Neuronal stem cell (in vitro differentiated cells): ENCODE data around the gene EEPD1.
A peak's percentile ranks its signal among the peaks of the same experiment; 100 is the strongest.

Experiments used
- DNase-seq: peaks from one replicate; pipeline ENCODE4 v3.0.0-alpha.2; 2013; ENCODE audit warnings: low spot score
- H2AFZ ChIP-seq: one replicate; pipeline ENCODE4 v1.6.1; 2013; ENCODE audit warnings: mild to moderate bottlenecking, low read length, inconsistent platforms
- H2AK5ac ChIP-seq: 2 replicates; pipeline ENCODE4 v1.6.1; 2013; ENCODE audit warnings: low read depth, mild to moderate bottlenecking, inconsistent platforms, low read length, moderate library complexity, mixed read lengths
- H2BK120ac ChIP-seq: 2 replicates; pipeline ENCODE4 v1.6.1; 2013; ENCODE audit warnings: low read depth, mild to moderate bottlenecking, inconsistent platforms, low read length, moderate library complexity, mixed read lengths
- H2BK12ac ChIP-seq: one replicate; pipeline ENCODE4 v1.6.1; 2013; ENCODE audit warnings: low read length, inconsistent platforms
- H2BK15ac ChIP-seq: 2 replicates; pipeline ENCODE4 v1.6.1; 2013; ENCODE audit warnings: mild to moderate bottlenecking, low read length, inconsistent platforms, mixed read lengths
- H2BK5ac ChIP-seq: one replicate; pipeline ENCODE4 v1.6.1; 2013; ENCODE audit warnings: inconsistent platforms, mild to moderate bottlenecking, low read length, moderate library complexity
- H3K14ac ChIP-seq: one replicate; pipeline ENCODE4 v1.6.1; 2013; ENCODE audit warnings: low read length, inconsistent platforms
- H3K18ac ChIP-seq: 2 replicates; pipeline ENCODE4 v1.6.1; 2013; ENCODE audit warnings: low read length, inconsistent platforms
- H3K23ac ChIP-seq: 2 replicates; pipeline ENCODE4 v1.6.1; 2013; ENCODE audit warnings: low read depth, mild to moderate bottlenecking, mixed read lengths, low read length, inconsistent platforms; ENCODE audit not compliant: poor library complexity
- H3K27ac ChIP-seq: replicated peaks from 3 replicates; pipeline ENCODE4 v1.5.1; 2013; ENCODE audit warnings: low read length, inconsistent platforms
- H3K27me3 ChIP-seq, 3 experiments: 2 replicates each; pipeline ENCODE4 v1.6.1; 2013; ENCODE audit warnings: low read length in 3 of 3, mild to moderate bottlenecking in 2 of 3, inconsistent platforms in 1 of 3, low read depth in 1 of 3, mixed read lengths in 1 of 3, moderate library complexity in 1 of 3; ENCODE audit not compliant: control insufficient read depth in 3 of 3, insufficient read depth in 3 of 3
- H3K36me3 ChIP-seq, 2 donors: replicated peaks in 1 of 2; 2 replicates each; pipeline ENCODE4 v1.6.1; 2013; ENCODE audit warnings: low read length in 2 of 2; ENCODE audit not compliant: control insufficient read depth in 2 of 2, insufficient read depth in 2 of 2
- H3K4ac ChIP-seq: 2 replicates; pipeline ENCODE4 v1.6.1; 2013; ENCODE audit warnings: inconsistent platforms, mild to moderate bottlenecking, low read length, moderate library complexity
- H3K4me1 ChIP-seq, 2 donors: 1 replicate in 1 of 2; 2 replicates in 1 of 2; pipeline ENCODE4 v1.6.1; 2013; ENCODE audit warnings: low read length in 2 of 2, low read depth in 1 of 2; ENCODE audit not compliant: control insufficient read depth in 2 of 2, insufficient read depth in 1 of 2
- H3K4me2 ChIP-seq: one replicate; pipeline ENCODE4 v1.6.1; 2013; ENCODE audit warnings: mild to moderate bottlenecking, low read length, inconsistent platforms; ENCODE audit not compliant: insufficient read depth, poor library complexity, severe bottlenecking
- H3K4me3 ChIP-seq, 2 donors: 2 replicates each; pipeline ENCODE4 v1.5.1; 2013; ENCODE audit warnings: low read length in 2 of 2, mild to moderate bottlenecking in 2 of 2, inconsistent platforms in 1 of 2, moderate library complexity in 1 of 2
- H3K79me1 ChIP-seq: one replicate; pipeline ENCODE4 v1.6.1; 2013; ENCODE audit warnings: low read depth, mild to moderate bottlenecking, inconsistent platforms, low read length, moderate library complexity
- H3K9ac ChIP-seq: one replicate; pipeline ENCODE4 v1.6.1; 2013; ENCODE audit warnings: mild to moderate bottlenecking, low read depth, low read length, inconsistent platforms; ENCODE audit not compliant: poor library complexity
- H3K9me3 ChIP-seq, 2 donors: replicated peaks in 1 of 2; 2 replicates each; pipeline versions ENCODE3 to v1.6.1; 2013; ENCODE audit warnings: low read length in 2 of 2, mild to moderate bottlenecking in 2 of 2, inconsistent platforms in 1 of 2, low read depth in 1 of 2, mixed read lengths in 1 of 2, moderate library complexity in 1 of 2; ENCODE audit not compliant: control insufficient read depth in 2 of 2, insufficient read depth in 1 of 2
- H4K8ac ChIP-seq: one replicate; pipeline ENCODE4 v1.6.1; 2013; ENCODE audit warnings: low read depth, mild to moderate bottlenecking, inconsistent platforms, low read length, moderate library complexity
- H4K91ac ChIP-seq: one replicate; pipeline ENCODE4 v1.6.1; 2013; ENCODE audit warnings: low read length, low read depth, mild to moderate bottlenecking, inconsistent platforms; ENCODE audit not compliant: poor library complexity
- WGBS, 2 donors: extraction: QIAGEN DNeasy Blood & Tissue Kit; methylation state at CpG; one replicate each; pipeline ENCODE4 v1.1.7; 2013; ENCODE audit warnings: missing lambda C conversion rate in 2 of 2, mixed read lengths in 1 of 2; ENCODE audit not compliant: insufficient read length in 2 of 2, insufficient replicate concordance in 1 of 2; ENCODE audit errors: extremely low coverage in 2 of 2; 5-methylcytosine and 5-hydroxymethylcytosine counted together

EEPD1 gene

DNA sequence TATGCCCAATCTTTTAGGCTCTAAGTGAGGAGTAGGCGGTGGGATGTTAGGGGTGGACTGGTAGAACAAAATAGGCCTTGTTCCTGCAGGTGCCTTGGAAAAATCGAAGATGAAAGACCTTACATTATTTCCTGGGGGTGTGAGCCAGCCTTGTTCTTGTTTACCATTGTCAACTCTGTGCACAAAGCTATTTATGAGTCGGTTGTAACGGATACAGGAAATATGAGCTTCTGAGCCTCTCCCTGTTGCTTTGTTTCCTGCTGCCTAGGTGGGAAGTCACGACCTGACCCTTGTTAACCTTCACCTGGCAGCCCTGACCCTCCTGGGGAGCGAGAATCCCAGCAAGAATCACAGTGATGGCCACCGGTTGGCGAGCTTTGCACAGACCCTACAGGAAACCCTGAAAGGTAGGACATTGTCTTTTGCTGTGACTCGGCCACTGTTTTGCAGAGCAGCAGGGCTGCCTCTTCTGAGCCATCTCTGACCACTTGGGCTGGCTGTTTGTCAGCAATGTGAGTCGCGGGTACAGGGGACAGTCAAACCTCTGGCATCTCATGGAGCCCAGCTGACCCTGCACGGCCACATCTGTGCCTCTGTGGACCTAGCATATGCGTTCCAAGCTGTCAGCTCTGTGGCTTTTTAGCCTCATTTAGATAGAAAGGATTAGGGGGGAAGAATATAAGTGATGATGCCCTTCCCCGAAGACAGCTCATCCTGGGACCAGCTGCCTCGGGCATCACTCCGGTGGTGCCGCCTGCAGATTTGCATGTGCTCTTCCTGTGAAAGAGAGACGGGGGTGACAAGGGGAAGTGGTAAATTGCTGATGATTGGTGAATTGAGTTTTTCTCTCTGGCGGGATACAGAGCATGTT is 134.6 kb downstream of the EEPD1 start:
- no peak overlapping the region for H3K18ac ChIP-seq
- no peaks in the 10 kb centered on the region for H3K36me3 ChIP-seq
- H3K4me1 ChIP-seq, result peaks cover 0 to 7% of the 10 kb centered on the region in 2 donors
- H3K9ac ChIP-seq, result no peak overlapping the region
- H3K4ac ChIP-seq, result no peak overlapping the region
- no peak overlapping the region for H2BK5ac ChIP-seq
- H2AK5ac ChIP-seq, result no peak overlapping the region
- no peak overlapping the region for H2BK15ac ChIP-seq
- no peaks in the 10 kb centered on the region for H3K9me3 ChIP-seq
- H3K4me2 ChIP-seq, result no peak overlapping the region
- no peak overlapping the region for H3K23ac ChIP-seq
- no peaks in the 10 kb centered on the region for H3K27me3 ChIP-seq
- DNase-seq, result no peak
- no peak overlapping the region for H2BK120ac ChIP-seq
- H3K14ac ChIP-seq, result no peak overlapping the region
- no peak overlapping the region for H3K27ac ChIP-seq
- no peaks in the 10 kb centered on the region for H3K79me1 ChIP-seq
- no peak overlapping the region for H4K91ac ChIP-seq
- no peak overlapping the region for H2BK12ac ChIP-seq
- no CpG with 5 or more reads among the region's 19 CpGs for WGBS, 2 donors
- H2AFZ ChIP-seq, result peak overlapping the region; percentile 52
- no peak overlapping the region for H3K4me3 ChIP-seq
- no peak overlapping the region for H4K8ac ChIP-seq

DNA sequence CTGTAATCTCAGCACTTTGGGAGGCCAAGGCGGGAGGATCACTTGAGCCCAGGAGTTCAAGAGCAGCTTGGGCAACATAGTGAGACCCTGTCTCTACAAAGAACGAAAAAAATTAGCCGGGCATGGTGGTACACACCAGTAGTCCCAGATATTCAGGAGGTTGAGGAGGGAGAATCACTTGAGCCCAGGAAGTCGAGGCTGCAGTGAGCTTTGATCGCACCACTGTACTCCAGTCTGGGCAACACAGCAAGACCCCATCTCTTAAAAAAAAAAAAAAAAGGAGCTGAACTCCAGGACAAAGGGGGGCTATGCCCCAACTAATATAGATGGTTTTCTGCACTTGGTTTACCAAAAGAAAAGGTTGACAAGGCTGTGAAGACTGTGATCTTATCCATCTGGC is 135.4 kb downstream of the EEPD1 start:
- no CpG with 5 or more reads among the region's 5 CpGs for WGBS, 2 donors

DNA sequence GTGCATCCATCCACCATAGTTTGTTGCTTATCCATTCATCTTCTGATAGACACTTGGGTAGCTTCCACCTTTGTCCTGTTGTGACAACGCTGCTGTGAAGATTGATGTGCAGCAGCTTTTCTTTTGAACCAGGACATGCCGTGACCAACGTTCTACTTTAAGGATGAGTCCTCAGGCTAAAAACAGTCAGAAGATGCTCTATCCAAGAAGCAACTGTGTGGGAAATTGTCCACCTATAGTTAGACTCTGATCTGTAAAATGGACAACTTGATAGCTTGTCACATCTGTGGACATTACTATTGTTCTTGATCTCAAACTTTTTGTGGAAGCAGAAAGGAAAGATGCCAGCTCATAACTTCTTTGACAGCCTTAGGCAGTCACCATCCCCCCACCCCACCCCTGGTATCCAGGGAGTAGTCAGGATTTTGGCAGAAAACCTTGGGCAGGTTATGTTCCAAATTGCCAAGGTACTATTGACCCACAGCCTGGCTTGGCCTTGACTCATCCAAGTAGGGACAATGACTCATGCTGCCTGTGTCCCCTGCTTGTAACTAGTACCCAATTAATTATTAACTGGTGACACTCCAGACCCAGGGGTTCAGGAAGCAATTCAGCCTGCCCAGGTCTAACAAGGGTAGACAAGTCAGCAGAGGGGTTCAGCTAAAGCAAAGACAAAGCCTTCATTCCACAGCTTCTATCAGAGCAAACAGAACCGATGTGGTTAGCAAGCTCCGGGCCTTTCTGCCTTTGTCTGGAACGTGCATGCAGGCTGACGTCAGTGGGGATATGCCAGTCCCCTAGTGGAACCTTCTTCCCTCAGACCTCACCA is 137.0 kb downstream of the EEPD1 start:
- Histone ChIP-seq H3K27ac (no peak overlapping the region), H3K9me3 (no peaks in the 10 kb centered on the region), H3K4ac (no peak overlapping the region), H4K91ac (no peak overlapping the region), H2BK5ac (no peak overlapping the region), H3K4me3 (no peak overlapping the region), H4K8ac (no peak overlapping the region), H3K9ac (no peak overlapping the region), H3K79me1 (no peaks in the 10 kb centered on the region), H2AK5ac (no peak overlapping the region), H2BK120ac (no peak overlapping the region), H2AFZ (no peak overlapping the region), H3K36me3 (no peaks in the 10 kb centered on the region), H3K4me1 (peaks cover 0 to 7% of the 10 kb centered on the region in 2 donors), H3K23ac (no peak overlapping the region), H3K18ac (no peak overlapping the region), H3K4me2 (no peak overlapping the region), H3K27me3 (no peaks in the 10 kb centered on the region), H2BK15ac (no peak overlapping the region), H2BK12ac (no peak overlapping the region), H3K14ac (no peak overlapping the region)
- no peak for DNase-seq
- WGBS, 2 donors, result no CpG with 5 or more reads among the region's 7 CpGs

More for the DNA sequence above, 135.4 kb downstream of the EEPD1 start:
- H3K4ac ChIP-seq, result no peak overlapping the region
- no peak overlapping the region for H3K4me2 ChIP-seq
- H2BK5ac ChIP-seq, result no peak overlapping the region
- peaks cover 0 to 7% of the 10 kb centered on the region in 2 donors for H3K4me1 ChIP-seq
- H3K18ac ChIP-seq, result no peak overlapping the region
- no peak for DNase-seq
- H3K36me3 ChIP-seq, result no peaks in the 10 kb centered on the region
- no peak overlapping the region for H3K23ac ChIP-seq
- no peaks in the 10 kb centered on the region for H3K9me3 ChIP-seq
- H3K27ac ChIP-seq, result no peak overlapping the region
- no peak overlapping the region for H3K4me3 ChIP-seq
- H4K91ac ChIP-seq, result no peak overlapping the region
- no peak overlapping the region for H2BK120ac ChIP-seq
- H3K27me3 ChIP-seq, result no peaks in the 10 kb centered on the region
- no peak overlapping the region for H3K14ac ChIP-seq
- H2BK12ac ChIP-seq, result no peak overlapping the region
- H2AFZ ChIP-seq, result no peak overlapping the region
- H2AK5ac ChIP-seq, result no peak overlapping the region
- no peak overlapping the region for H3K9ac ChIP-seq
- H4K8ac ChIP-seq, result no peak overlapping the region
- no peaks in the 10 kb centered on the region for H3K79me1 ChIP-seq
- no peak overlapping the region for H2BK15ac ChIP-seq
